Uterus (tissue), 4 donors: ENCODE data around the gene CYYR1. TPM values are rescaled to one million over a fixed set of nuclear protein-coding genes. Genes with fewer than 3 reads are reported as not detected.

ENCODE experiments used
- DNase-seq, 2 donors: peaks; one replicate each; pipeline ENCODE4 v3.0.0-alpha.2; 2019 to 2020
- H3K27ac ChIP-seq, 2 donors: fragments of 200-600 bp; sonication (generic); 1 replicate in 1 of 2; 2 replicates in 1 of 2; pipeline ENCODE4 v1.5.1; 2016 to 2018
- H3K27me3 ChIP-seq, 2 donors: fragments of 200-600 bp; sonication (generic); one replicate each; pipeline ENCODE4 v1.5.1; 2018 to 2019; ENCODE audit warnings: control low read depth in 1 of 2
- H3K36me3 ChIP-seq, 2 donors: fragments of 200-600 bp; sonication (generic); one replicate each; pipeline ENCODE4 v1.5.1; 2019; ENCODE audit warnings: control low read depth in 1 of 2
- H3K4me1 ChIP-seq, 2 donors: fragments of 200-600 bp; sonication (generic); one replicate each; pipeline ENCODE4 v1.5.1; 2018 to 2019; ENCODE audit warnings: control low read depth in 1 of 2
- H3K4me3 ChIP-seq, 2 donors: fragments of 200-600 bp; sonication (generic); 1 replicate in 1 of 2; 2 replicates in 1 of 2; pipeline ENCODE4 v1.5.1; 2018 to 2019; ENCODE audit warnings: mild to moderate bottlenecking in 1 of 2
- H3K9me3 ChIP-seq, 2 donors: fragments of 200-600 bp; sonication (generic); one replicate each; pipeline ENCODE4 v1.5.1; 2019; ENCODE audit warnings: control low read depth in 1 of 2
- CTCF ChIP-seq, 4 experiments: fragments of 200-600 bp in 2 of 4; fragments of 450-650 bp in 2 of 4; sonication (generic) in 2 of 4; IDR thresholded peaks; one replicate each; pipeline ENCODE4 v1.5.1; 2016 to 2019; ENCODE audit warnings: antibody characterized with exemption in 4 of 4, mild to moderate bottlenecking in 2 of 4, moderate library complexity in 1 of 4
- POLR2A ChIP-seq, 2 donors: fragments of 450-650 bp; IDR thresholded peaks; one replicate each; pipeline ENCODE4 v1.6.1; 2016; ENCODE audit warnings: antibody characterized with exemption in 2 of 2, mild to moderate bottlenecking in 1 of 2, moderate library complexity in 1 of 2
- intact Hi-C: fragments of 100-400 bp; cut with DNase I; formaldehyde crosslinking; loops from one replicate; pipeline ENCODE4 v1.15.1; 2023; ENCODE audit warnings: low total_unique reads
- total RNA-seq, 4 donors: library from RNA; depleted of rRNA in 3 of 4; stranded (reverse); fragments of >200 nt in 3 of 4; gene quantifications; one replicate each; pipeline versions ENCODE4 v1.1.0 to v1.2.4, GENCODE V29; 2014 to 2023
- donor health status: DM: yes; HTN: yes; CAD: no.

Gene CYYR1
- total RNA-seq, 4 donors from 2014 or later: 15.9 to 83.8 (median 23.7) TPM

- TF ChIP-seq POLR2A (IDR thresholded peaks at IDR 0.05): no peak
- TF ChIP-seq CTCF (IDR thresholded peaks at IDR 0.05): no peak
- no peaks in the 10 kb centered on the region for H3K4me1 ChIP-seq
- H3K27ac ChIP-seq: no peak overlapping the region
- DNase-seq: no peak
- H3K36me3 ChIP-seq: no peaks in the 10 kb centered on the region
- H3K9me3 ChIP-seq: no peaks in the 10 kb centered on the region
- H3K27me3 ChIP-seq: no peaks in the 10 kb centered on the region
- intact Hi-C loops: no loop called here
- H3K4me3 ChIP-seq: no peak overlapping the region
Measured at GRCh38 chr21:26505211-26505610, 67.9 kb downstream of the CYYR1 start.

DNA sequence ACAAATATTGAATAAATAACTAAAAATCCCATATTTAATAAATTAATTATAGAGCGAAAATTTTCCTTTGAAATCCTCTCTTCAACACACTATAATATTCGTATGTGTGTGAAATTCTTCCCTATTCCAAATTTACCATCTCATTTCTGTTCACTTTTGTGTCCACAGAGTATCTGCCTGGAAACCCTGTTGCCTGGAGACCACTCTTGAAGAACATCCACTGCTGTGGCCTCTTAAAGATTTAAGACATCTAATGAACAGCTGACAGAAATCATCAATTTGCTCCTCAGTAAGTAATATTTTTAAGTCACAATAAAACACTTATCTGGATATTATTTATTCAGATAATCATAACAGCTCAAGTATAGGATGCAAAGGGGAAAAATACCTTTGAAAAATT is 69.7 kb downstream of the CYYR1 start:
- Histone ChIP-seq H3K27ac (no peak overlapping the region), H3K4me3 (no peak overlapping the region), H3K4me1 (no peaks in the 10 kb centered on the region), H3K9me3 (no peaks in the 10 kb centered on the region), H3K27me3 (no peaks in the 10 kb centered on the region), H3K36me3 (no peaks in the 10 kb centered on the region)
- DNase-seq: no peak
- intact Hi-C loops: no loop called here
- TF ChIP-seq POLR2A (IDR thresholded peaks at IDR 0.05) (no peak), CTCF (IDR thresholded peaks at IDR 0.05) (no peak)

GRCh38 chr21:26501495-26502021 is 71.5 kb downstream of the CYYR1 start:
- Histone ChIP-seq H3K4me3 (no peak overlapping the region), H3K4me1 (no peaks in the 10 kb centered on the region), H3K27ac (no peak overlapping the region), H3K27me3 (no peaks in the 10 kb centered on the region), H3K36me3 (no peaks in the 10 kb centered on the region), H3K9me3 (no peaks in the 10 kb centered on the region)
- intact Hi-C loops: no loop called here
- TF ChIP-seq CTCF (IDR thresholded peaks at IDR 0.05): no peak
- TF ChIP-seq POLR2A (IDR thresholded peaks at IDR 0.05): no peak
- DNase-seq: no peak

DNA sequence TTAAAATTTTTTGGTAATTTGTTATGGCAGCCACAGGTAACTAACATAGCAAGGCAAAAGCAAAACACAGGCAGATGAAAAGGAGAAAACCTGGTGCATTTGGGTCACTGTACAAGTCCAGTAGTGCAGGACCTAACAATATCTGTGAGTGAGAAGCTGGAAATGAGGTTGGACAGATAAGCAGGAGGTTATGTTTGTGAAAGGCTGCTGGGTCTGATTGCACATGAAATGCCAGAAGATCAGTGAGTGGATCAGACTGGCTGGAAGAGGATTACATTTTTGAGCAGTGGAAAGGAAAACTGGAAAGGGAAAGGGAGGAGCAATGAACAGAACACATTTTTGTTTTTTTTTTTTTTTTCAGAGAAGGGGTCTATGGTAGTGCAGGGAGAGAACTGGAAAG is 73.6 kb downstream of the CYYR1 start:
- Histone ChIP-seq H3K27ac (no peak overlapping the region), H3K27me3 (no peaks in the 10 kb centered on the region), H3K9me3 (no peaks in the 10 kb centered on the region), H3K4me3 (no peak overlapping the region), H3K4me1 (no peaks in the 10 kb centered on the region), H3K36me3 (no peaks in the 10 kb centered on the region)
- TF ChIP-seq CTCF (IDR thresholded peaks at IDR 0.05) (no peak), POLR2A (IDR thresholded peaks at IDR 0.05) (no peak)
- no peak for DNase-seq
- intact Hi-C loops: no loop called here

DNA sequence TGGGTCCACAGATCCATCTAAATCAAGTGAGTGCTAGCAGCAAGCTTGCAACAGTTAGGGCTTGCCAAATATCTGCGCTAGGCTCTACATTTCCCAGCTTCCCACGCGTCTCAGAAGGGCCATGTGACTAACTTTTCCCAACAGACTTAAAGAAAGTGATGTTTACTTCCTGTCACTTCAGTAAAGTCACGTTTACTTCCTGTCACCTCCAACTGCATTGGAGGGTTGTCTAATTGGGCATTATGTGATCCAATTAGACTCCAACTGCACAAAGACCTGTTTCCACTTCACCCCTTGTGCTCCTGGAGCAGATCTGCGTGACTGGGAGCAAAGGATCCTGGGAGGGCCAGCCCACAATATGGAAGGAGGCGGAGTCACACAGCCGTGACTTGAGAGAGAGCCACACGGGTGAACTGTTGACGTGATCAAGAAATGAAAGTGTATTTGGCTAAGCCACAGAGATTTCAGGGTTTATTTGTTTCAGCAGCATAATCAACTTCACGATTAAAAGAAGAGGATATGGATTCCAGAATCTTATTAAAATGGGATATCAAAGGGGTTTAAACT is 77.7 kb downstream of the CYYR1 start:
- TF ChIP-seq POLR2A (IDR thresholded peaks at IDR 0.05) (no peak), CTCF (IDR thresholded peaks at IDR 0.05) (no peak)
- Histone ChIP-seq H3K9me3 (no peaks in the 10 kb centered on the region), H3K27me3 (no peaks in the 10 kb centered on the region), H3K4me3 (no peak overlapping the region), H3K36me3 (no peaks in the 10 kb centered on the region), H3K4me1 (no peaks in the 10 kb centered on the region), H3K27ac (no peak overlapping the region)
- DNase-seq: no peak
- intact Hi-C loops: no loop called here
